ENCODE measurements around the gene LPGAT1.
A peak's percentile ranks its signal among the peaks of the same experiment; 100 is the strongest.
"Not testable (repeated sequence)": the region's sequence is repeated elsewhere in the genome, so short reads cannot be mapped to it uniquely, and the experiment has no call there.

The LPGAT1 gene

GRCh38 chr1:211830328-211831142 is at the start of gene LPGAT1:
LPGAT1 (minus strand) TSS chr1:211830763; CDS start chr1:211829296, 1,467 bp downstream.
- peak; percentile 79 for DNase-seq

- no peak for DNase-seq
Observed at GRCh38 chr1:211879475-211879874, 48.9 kb upstream of the LPGAT1 start.

- no peak for DNase-seq
Observed at GRCh38 chr1:211876851-211877590, 46.5 kb upstream of the LPGAT1 start.

- no peak for DNase-seq
Observed at GRCh38 chr1:211875541-211875940, 45.0 kb upstream of the LPGAT1 start.

- no peak for DNase-seq
Observed at GRCh38 chr1:211874521-211875347, 44.2 kb upstream of the LPGAT1 start.

- DNase-seq, result not testable (repeated sequence)
Observed at GRCh38 chr1:211873731-211874130, 43.2 kb upstream of the LPGAT1 start.

- DNase-seq, result no peak
Observed at GRCh38 chr1:211870156-211870555, 39.6 kb upstream of the LPGAT1 start.

- DNase-seq, result no peak
Observed at GRCh38 chr1:211865180-211865579, 34.6 kb upstream of the LPGAT1 start.

- no peak for DNase-seq
Observed at GRCh38 chr1:211859405-211859804, 28.8 kb upstream of the LPGAT1 start.

- DNase-seq, result no peak
Observed at GRCh38 chr1:211851174-211851573, 20.6 kb upstream of the LPGAT1 start.

GRCh38 chr1:211843507-211844298 is 13.1 kb upstream of the LPGAT1 start:
- no peak for DNase-seq

- DNase-seq, result no peak
Observed at GRCh38 chr1:211843018-211843417, 12.5 kb upstream of the LPGAT1 start.

- no peak for DNase-seq
Observed at GRCh38 chr1:211842518-211842917, 12.0 kb upstream of the LPGAT1 start.

GRCh38 chr1:211839106-211839505 is 8.5 kb upstream of the LPGAT1 start:
- no peak for DNase-seq

GRCh38 chr1:211833174-211833820 is 2.7 kb upstream of the LPGAT1 start:
- DNase-seq, result peak; percentile 45

GRCh38 chr1:211832661-211833060 is 2.1 kb upstream of the LPGAT1 start:
- no peak for DNase-seq

- DNase-seq, result no peak
Observed at GRCh38 chr1:211831558-211832323, 1.2 kb upstream of the LPGAT1 start.

GRCh38 chr1:211830055-211830327 is 572 bp downstream of the LPGAT1 start:
- peak; percentile 24 for DNase-seq

- DNase-seq, result no peak
Observed at GRCh38 chr1:211829343-211830054, 1.1 kb downstream of the LPGAT1 start.

- no peak for DNase-seq
Observed at GRCh38 chr1:211828584-211829342, 1.8 kb downstream of the LPGAT1 start.
